AG10803 (cell line): Measurements from ENCODE around the gene KCNJ10.

Source experiments
- DNase-seq: peaks from one replicate; pipeline ENCODE4 v3.0.0; 2010; ENCODE audit warnings: low read depth
- H3K4me3 ChIP-seq: 2 replicates; pipeline ENCODE4 v1.5.1; 2011; ENCODE audit warnings: mild to moderate bottlenecking, low read length, control low read depth
- TF ChIP-seq, protein P1 (sequence below): conservative IDR thresholded peaks from 2 replicates; pipeline ENCODE4 v1.5.1; 2011; ENCODE audit warnings: mild to moderate bottlenecking, low read length, control low read depth, inconsistent platforms

Gene KCNJ10

GRCh38 chr1:160104486-160104885 lies 34.5 kb upstream of the KCNJ10 start:
- TF ChIP-seq, protein P1, sequence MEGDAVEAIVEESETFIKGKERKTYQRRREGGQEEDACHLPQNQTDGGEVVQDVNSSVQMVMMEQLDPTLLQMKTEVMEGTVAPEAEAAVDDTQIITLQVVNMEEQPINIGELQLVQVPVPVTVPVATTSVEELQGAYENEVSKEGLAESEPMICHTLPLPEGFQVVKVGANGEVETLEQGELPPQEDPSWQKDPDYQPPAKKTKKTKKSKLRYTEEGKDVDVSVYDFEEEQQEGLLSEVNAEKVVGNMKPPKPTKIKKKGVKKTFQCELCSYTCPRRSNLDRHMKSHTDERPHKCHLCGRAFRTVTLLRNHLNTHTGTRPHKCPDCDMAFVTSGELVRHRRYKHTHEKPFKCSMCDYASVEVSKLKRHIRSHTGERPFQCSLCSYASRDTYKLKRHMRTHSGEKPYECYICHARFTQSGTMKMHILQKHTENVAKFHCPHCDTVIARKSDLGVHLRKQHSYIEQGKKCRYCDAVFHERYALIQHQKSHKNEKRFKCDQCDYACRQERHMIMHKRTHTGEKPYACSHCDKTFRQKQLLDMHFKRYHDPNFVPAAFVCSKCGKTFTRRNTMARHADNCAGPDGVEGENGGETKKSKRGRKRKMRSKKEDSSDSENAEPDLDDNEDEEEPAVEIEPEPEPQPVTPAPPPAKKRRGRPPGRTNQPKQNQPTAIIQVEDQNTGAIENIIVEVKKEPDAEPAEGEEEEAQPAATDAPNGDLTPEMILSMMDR, result no peak
- H3K4me3 ChIP-seq, result no peak overlapping the region
- DNase-seq, result no peak

- no peak for DNase-seq
- H3K4me3 ChIP-seq, result no peak overlapping the region
- TF ChIP-seq, protein P1, result no peak
Observed at GRCh38 chr1:160103658-160104408, 33.9 kb upstream of the KCNJ10 start.

- DNase-seq, result no peak
- TF ChIP-seq, protein P1, result no peak
- no peak overlapping the region for H3K4me3 ChIP-seq
Observed at GRCh38 chr1:160101717-160102522, 32.0 kb upstream of the KCNJ10 start.

DNA sequence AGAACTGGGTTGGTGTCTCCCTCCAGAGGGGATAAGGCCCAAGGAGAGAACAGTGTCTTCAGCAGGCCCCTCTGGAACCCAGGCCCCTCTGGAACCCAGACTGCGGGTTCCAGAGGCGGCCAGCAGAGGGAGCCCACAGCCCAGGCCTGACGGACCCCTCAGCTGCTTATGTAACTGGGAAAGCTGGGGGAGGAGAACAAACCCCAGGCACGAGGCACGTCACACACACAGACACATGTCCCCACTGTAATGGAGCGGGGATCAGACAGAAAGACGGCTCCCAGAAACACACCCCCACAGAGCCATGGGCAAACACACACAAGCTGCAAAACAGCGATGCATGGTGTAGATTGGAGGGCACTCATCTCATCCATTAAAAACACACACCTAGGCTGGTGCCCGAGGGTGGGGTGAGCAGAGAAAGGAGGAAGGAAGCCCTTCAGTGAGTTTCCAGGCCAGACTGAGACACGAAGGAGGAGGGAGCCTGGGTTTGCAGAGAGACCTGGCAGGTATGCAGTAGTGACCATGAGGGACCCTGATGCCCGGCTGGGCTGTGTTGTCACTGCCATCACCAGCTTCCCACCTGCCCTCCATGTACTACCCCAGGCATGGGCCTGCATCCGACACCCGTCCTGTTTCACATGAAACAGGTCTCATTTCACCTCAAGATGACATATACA lies 31.2 kb upstream of the KCNJ10 start:
- peak; percentile 75 for DNase-seq
- H3K4me3 ChIP-seq, result peak overlapping the region; percentile 17; the same call in 1 of the 2 replicates
- TF ChIP-seq, protein P1, result peak; percentile 86

GRCh38 chr1:160099716-160100375 lies 29.9 kb upstream of the KCNJ10 start:
- no peak overlapping the region for H3K4me3 ChIP-seq
- DNase-seq, result no peak
- TF ChIP-seq, protein P1, result no peak

DNA sequence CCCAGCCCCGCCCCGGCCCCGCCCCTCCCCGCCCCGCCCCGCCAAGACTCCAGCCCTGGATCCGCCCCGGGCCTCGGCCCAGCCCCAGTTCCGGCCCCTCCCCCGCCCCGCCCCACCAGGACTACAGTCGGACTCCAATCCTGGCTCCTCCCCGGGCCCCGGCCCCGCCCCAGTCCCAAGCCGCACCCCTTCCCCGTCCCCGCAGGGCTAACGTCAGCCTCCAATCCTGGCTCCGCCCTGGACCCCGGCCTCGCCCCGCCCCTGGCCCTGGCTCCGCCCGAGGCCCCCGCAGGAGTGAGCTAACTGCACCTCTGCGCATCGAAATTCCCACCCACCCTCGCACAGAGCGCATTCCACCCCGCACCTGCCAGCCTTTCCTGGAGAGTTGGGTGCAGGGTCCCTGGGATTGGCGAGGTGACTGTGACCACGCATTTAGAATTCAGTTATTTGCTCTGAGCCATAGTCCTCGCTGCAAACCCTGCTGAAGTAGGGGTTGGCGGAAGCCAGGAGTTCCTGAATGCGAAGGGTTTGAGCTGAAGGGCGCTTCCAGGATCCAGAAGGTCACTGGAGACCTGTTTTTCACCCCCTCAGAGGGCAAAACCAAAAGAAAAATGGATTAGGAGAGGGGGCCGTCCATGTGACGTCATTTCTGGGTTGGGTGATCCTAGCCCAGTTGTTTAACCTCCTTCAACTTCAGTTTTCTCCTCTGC lies 29.0 kb upstream of the KCNJ10 start:
- DNase-seq, result peak; percentile 91
- peak overlapping the region; percentile 73 for H3K4me3 ChIP-seq
- TF ChIP-seq, protein P1, result no peak
